ENCODE data around the gene MRGPRX3. TPM values are rescaled to one million over a fixed set of nuclear protein-coding genes. Genes with fewer than 3 reads are reported as not detected.

Gene MRGPRX3
- total and polyA plus RNA-seq, 2 of the 13 experiments (the other 11 are each of a cell fraction or from before 2014, with no cell fraction given), result 0.53 TPM; not detected in 1

GRCh38 chr11:18173225-18173866 is 41.0 kb downstream of the MRGPRX3 start:
- in situ Hi-C loops (cut with HindIII; ENCODE audit: extremely low pct_ligation_motif_present, low pct_unique_long_range_greater_than_20kb), result no loop called here
- Histone ChIP-seq H3K79me2 (ENCODE audit: insufficient read depth, low read length) (no peaks in the 10 kb centered on the region), H3K27me3 (ENCODE audit: control insufficient read depth in 1 of 2, insufficient read depth in 2 of 2, low read length in 2 of 2) (peaks cover 0 to 3% of the 10 kb centered on the region in 2 experiments; a peak in 2 of 5 replicates), H4K20me1 (ENCODE audit: insufficient read depth, low read length) (no peaks in the 10 kb centered on the region), H3K4me1 (ENCODE audit: insufficient read depth, low read length) (peaks cover 17% of the 10 kb centered on the region; the same call in 1 of the 2 replicates), H2AFZ (ENCODE audit: low read length) (no peak overlapping the region), H3K4me2 (ENCODE audit: low read depth, low read length) (no peak overlapping the region; the same call in 1 of the 2 replicates), H3K4me3 (replicated peaks in 1 of 3; ENCODE audit: insufficient read depth in 1 of 3, low read depth in 2 of 3, low read length in 3 of 3) (no peak overlapping the region), H3K27ac (ENCODE audit: extremely low read length, insufficient read depth, low read length) (no peak overlapping the region), H3K36me3 (replicated peaks in 1 of 2; ENCODE audit: control insufficient read depth in 1 of 2, insufficient read depth in 2 of 2, low read length in 2 of 2) (no peaks in the 10 kb centered on the region), H3K9ac (ENCODE audit: insufficient read depth, low read depth, low read length) (no peak overlapping the region), H3K9me3 (ENCODE audit: low read length) (no peaks in the 10 kb centered on the region)
- no TSS peak for BruUV-seq (replicated peaks)
- ChIA-PET CTCF (ENCODE audit: low intra/inter-chr PET ratio, low total read pairs) (no interaction called here), POLR2A (no interaction called here)
- TF ChIP-seq AHR (CRISPR knock-in tag; IDR thresholded peaks at IDR 0.05), result no peak
- TF ChIP-seq ZNF335 (CRISPR knock-in tag; IDR thresholded peaks at IDR 0.05), result no peak
- TF ChIP-seq SP2 (CRISPR knock-in tag; IDR thresholded peaks at IDR 0.05), result no peak
- no peak for TF ChIP-seq SIN3B (IDR thresholded peaks at IDR 0.05; ENCODE audit: low read length)
- no peak for TF ChIP-seq PLRG1 (conservative IDR thresholded peaks at IDR 0.05)
- TF ChIP-seq ZNF10 (CRISPR knock-in tag; IDR thresholded peaks at IDR 0.05; ENCODE audit: borderline replicate concordance, low read depth), result no peak
- TF ChIP-seq, protein P1, sequence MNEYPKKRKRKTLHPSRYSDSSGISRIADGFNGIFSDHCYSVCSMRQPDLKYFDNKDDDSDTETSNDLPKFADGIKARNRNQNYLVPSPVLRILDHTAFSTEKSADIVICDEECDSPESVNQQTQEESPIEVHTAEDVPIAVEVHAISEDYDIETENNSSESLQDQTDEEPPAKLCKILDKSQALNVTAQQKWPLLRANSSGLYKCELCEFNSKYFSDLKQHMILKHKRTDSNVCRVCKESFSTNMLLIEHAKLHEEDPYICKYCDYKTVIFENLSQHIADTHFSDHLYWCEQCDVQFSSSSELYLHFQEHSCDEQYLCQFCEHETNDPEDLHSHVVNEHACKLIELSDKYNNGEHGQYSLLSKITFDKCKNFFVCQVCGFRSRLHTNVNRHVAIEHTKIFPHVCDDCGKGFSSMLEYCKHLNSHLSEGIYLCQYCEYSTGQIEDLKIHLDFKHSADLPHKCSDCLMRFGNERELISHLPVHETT (CRISPR knock-in tag; conservative IDR thresholded peaks at IDR 0.05), result no peak
- TF ChIP-seq IKZF1 (IDR thresholded peaks at IDR 0.05), result no peak
- TF ChIP-seq NR0B2 (CRISPR knock-in tag; IDR thresholded peaks at IDR 0.05), result no peak
- TF ChIP-seq ZNF225 (CRISPR knock-in tag; IDR thresholded peaks at IDR 0.05), result no peak
- whole genome bisulfite sequencing (ENCODE audit: low lambda C conversion rate), result 86% methylated on average over 22 of the region's 28 CpGs
- no peak for FAIRE-seq
- DNase-seq (ENCODE audit: low spot score), result no peak
- intact Hi-C loops (cut with micrococcal nuclease; ENCODE audit: unreplicated experiment), result loop anchor here (5.0 to 10.0 kb wide), 2 partner anchors 121 to 149 kb away; partner anchors contain the start of genes GTF2H1 and HPS5
- no peak for ATAC-seq

Small RNA genes lying within 50 kb of the gene (small RNA-seq; reads per million reads assigned to genes)
- gene HIGD1AP5 (ENCODE audit: insufficient read depth in 2 of 3, insufficient read length in 3 of 3, low read depth in 2 of 3, low replicate concordance in 1 of 3), result 0 reads per million in 3 experiments

Other genes starting within 250 kb of the MRGPRX3 start
- gene SERGEF, start 119.5 kb upstream of the MRGPRX3 start, total RNA-seq (2016; rRNA removed; fragmentation: Illumina TruSeq; extraction: Trizol), result 114 and 117 TPM in 2 replicates
- 54.5 and 62.6 TPM in 2 replicates for gene SERGEF, start 119.5 kb upstream of the MRGPRX3 start, polyA plus RNA-seq (2011; rRNA removed)
- 0.22 and 0.53 TPM in 2 replicates for gene TPH1, start 86.3 kb upstream of the MRGPRX3 start, total RNA-seq (2016; rRNA removed; fragmentation: Illumina TruSeq; extraction: Trizol)
- gene TPH1, start 86.3 kb upstream of the MRGPRX3 start, polyA plus RNA-seq (2011; rRNA removed), result 0.22 and 0.26 TPM in 2 replicates
- 45.7 and 46.0 TPM in 2 replicates for gene SAAL1, start 26.5 kb upstream of the MRGPRX3 start, total RNA-seq (2016; rRNA removed; fragmentation: Illumina TruSeq; extraction: Trizol)
- gene SAAL1, start 26.5 kb upstream of the MRGPRX3 start, polyA plus RNA-seq (2011; rRNA removed), result 12.3 and 16.5 TPM in 2 replicates
- 0.18 and 0.36 TPM in 2 replicates for gene MRGPRX4, start 40.3 kb downstream of the MRGPRX3 start, total RNA-seq (2016; rRNA removed; fragmentation: Illumina TruSeq; extraction: Trizol)
- gene MRGPRX4, start 40.3 kb downstream of the MRGPRX3 start, polyA plus RNA-seq (2011; rRNA removed), result 0.12 and 0.18 TPM in 2 replicates
- 147 and 253 TPM in 2 replicates for gene SAA4, start 104.2 kb downstream of the MRGPRX3 start, total RNA-seq (2016; rRNA removed; fragmentation: Illumina TruSeq; extraction: Trizol)
- 53.4 and 94.1 TPM in 2 replicates for gene SAA4, start 104.2 kb downstream of the MRGPRX3 start, polyA plus RNA-seq (2011; rRNA removed)
- gene SAA2, start 116.1 kb downstream of the MRGPRX3 start, total RNA-seq (2016; rRNA removed; fragmentation: Illumina TruSeq; extraction: Trizol), result 0.27 TPM in 1 of 2 replicates, not detected in the other
- gene SAA2, start 116.1 kb downstream of the MRGPRX3 start, polyA plus RNA-seq (2011; rRNA removed), result 0.12 TPM in 1 of 2 replicates, not detected in the other
- gene SAA1, start 133.7 kb downstream of the MRGPRX3 start, total RNA-seq (2016; rRNA removed; fragmentation: Illumina TruSeq; extraction: Trizol), result not detected in 2 replicates
- not detected in 2 replicates for gene SAA1, start 133.7 kb downstream of the MRGPRX3 start, polyA plus RNA-seq (2011; rRNA removed)
- 25.5 and 31.8 TPM in 2 replicates for gene HPS5, start 189.6 kb downstream of the MRGPRX3 start, total RNA-seq (2016; rRNA removed; fragmentation: Illumina TruSeq; extraction: Trizol)
- 5.4 and 6.6 TPM in 2 replicates for gene HPS5, start 189.6 kb downstream of the MRGPRX3 start, polyA plus RNA-seq (2011; rRNA removed)
- gene GTF2H1, start 190.0 kb downstream of the MRGPRX3 start, total RNA-seq (2016; rRNA removed; fragmentation: Illumina TruSeq; extraction: Trizol), result 51.4 and 70.0 TPM in 2 replicates
- gene GTF2H1, start 190.0 kb downstream of the MRGPRX3 start, polyA plus RNA-seq (2011; rRNA removed), result 15.2 and 15.7 TPM in 2 replicates

Measured in HepG2 (cell line).